ENCODE results near the gene PTH1R.
A peak's percentile ranks its signal among the peaks of the same experiment; 100 is the strongest.
"Not testable (repeated sequence)": the region's sequence is repeated elsewhere in the genome, so short reads cannot be mapped to it uniquely, and the experiment has no call there.

The PTH1R gene

GRCh38 chr3:46901591-46902187 is 24.2 kb downstream of the PTH1R start:
- no peak for DNase-seq

GRCh38 chr3:46902188-46902631 is 24.7 kb downstream of the PTH1R start:
- DNase-seq = no peak

- no peak for DNase-seq
These were observed 26.1 kb downstream of the PTH1R start for GRCh38 chr3:46903341-46904302.

- DNase-seq = no peak
These were observed 27.0 kb downstream of the PTH1R start for GRCh38 chr3:46904303-46905212.

- no peak for DNase-seq
These were observed 27.7 kb downstream of the PTH1R start for GRCh38 chr3:46905213-46905560.

- no peak for DNase-seq
These were observed 28.3 kb downstream of the PTH1R start for GRCh38 chr3:46905661-46906451.

GRCh38 chr3:46906471-46907058 is 29.0 kb downstream of the PTH1R start:
- DNase-seq = no peak

- no peak for DNase-seq
These were observed 29.8 kb downstream of the PTH1R start for GRCh38 chr3:46907271-46907670.

GRCh38 chr3:46907960-46908293 is 30.4 kb downstream of the PTH1R start:
- no peak for DNase-seq

GRCh38 chr3:46908294-46908985 is 30.9 kb downstream of the PTH1R start:
- no peak for DNase-seq

- DNase-seq = no peak
These were observed 31.5 kb downstream of the PTH1R start for GRCh38 chr3:46908986-46909534.

GRCh38 chr3:46909535-46910161 is 32.1 kb downstream of the PTH1R start:
- peak; percentile 90 to 91 for DNase-seq

- DNase-seq = no peak
These were observed 32.7 kb downstream of the PTH1R start for GRCh38 chr3:46910166-46910760.

- DNase-seq = not testable (repeated sequence)
These were observed 33.4 kb downstream of the PTH1R start for GRCh38 chr3:46910914-46911313.

- no peak for DNase-seq
These were observed 35.5 kb downstream of the PTH1R start for GRCh38 chr3:46912986-46913385.

GRCh38 chr3:46913644-46914043 is 36.1 kb downstream of the PTH1R start:
- no peak for DNase-seq

- DNase-seq = no peak
These were observed 37.3 kb downstream of the PTH1R start for GRCh38 chr3:46914849-46915248.

GRCh38 chr3:46915297-46915822 is 37.8 kb downstream of the PTH1R start:
- DNase-seq = no peak

- DNase-seq = no peak
These were observed 38.8 kb downstream of the PTH1R start for GRCh38 chr3:46916278-46916677.

- no peak for DNase-seq
These were observed 39.3 kb downstream of the PTH1R start for GRCh38 chr3:46916799-46917198.
